ENCODE data around the gene OSBPL2. TPM values are rescaled to one million over a fixed set of nuclear protein-coding genes. Genes with fewer than 3 reads are reported as not detected.

The OSBPL2 gene
- total RNA-seq (10 to 100 TPM; 31.6 to 36.8 (median 32.6) TPM), polyA plus RNA-seq (10 to 100 TPM; 27.0 to 36.3 (median 28.0) TPM)

GRCh38 chr20:62237801-62238568 lies at the start of gene OSBPL2:
OSBPL2 (plus strand) TSS chr20:62238521; CDS start chr20:62256185, 17,664 bp downstream.
- DNase-seq, result peak; percentile 100
- Histone ChIP-seq H3K4me1 (peaks cover 0 to 21% (median 20%) of the 10 kb centered on the region in 4 donors), H3K27me3 (peaks cover 0 to 9% (median 5%) of the 10 kb centered on the region in 3 donors), H3K4me3 (peak within 1 kb of the TSS; percentile 62 to 96 (median 94)), H3K9me3 (no peaks in the 10 kb centered on the region), H3K36me3 (peaks cover 0 to 5% (median 2%) of the 10 kb centered on the region in 4 donors), H3K27ac (peak within 1 kb of the TSS; percentile 81 to 87 (median 85))
- WGBS, 2 donors, result 1 to 2% methylated on average over 55 of the region's 55 CpGs
- intact Hi-C loops (cut with DNase I), result loop anchor here (1.0 to 5.0 kb wide), 3 partner anchors 55 to 149 kb away; partner anchors contain the start of genes MTG2, PSMA7, RPS21 and SS18L1
- TF ChIP-seq POLR2AphosphoS5 (IDR thresholded peaks at IDR 0.05) (peak in 3 of 4 donors; percentile 33 to 54 (median 53)), POLR2A (IDR thresholded peaks at IDR 0.05) (no peak)

- WGBS, 2 donors, result 91 to 93% methylated on average over 25 of the region's 25 CpGs
- intact Hi-C loops (cut with DNase I), result no loop called here
- TF ChIP-seq POLR2AphosphoS5 (IDR thresholded peaks at IDR 0.05) (no peak), EP300 (IDR thresholded peaks at IDR 0.05) (no peak), POLR2A (IDR thresholded peaks at IDR 0.05) (no peak)
- TF ChIP-seq, protein P1, sequence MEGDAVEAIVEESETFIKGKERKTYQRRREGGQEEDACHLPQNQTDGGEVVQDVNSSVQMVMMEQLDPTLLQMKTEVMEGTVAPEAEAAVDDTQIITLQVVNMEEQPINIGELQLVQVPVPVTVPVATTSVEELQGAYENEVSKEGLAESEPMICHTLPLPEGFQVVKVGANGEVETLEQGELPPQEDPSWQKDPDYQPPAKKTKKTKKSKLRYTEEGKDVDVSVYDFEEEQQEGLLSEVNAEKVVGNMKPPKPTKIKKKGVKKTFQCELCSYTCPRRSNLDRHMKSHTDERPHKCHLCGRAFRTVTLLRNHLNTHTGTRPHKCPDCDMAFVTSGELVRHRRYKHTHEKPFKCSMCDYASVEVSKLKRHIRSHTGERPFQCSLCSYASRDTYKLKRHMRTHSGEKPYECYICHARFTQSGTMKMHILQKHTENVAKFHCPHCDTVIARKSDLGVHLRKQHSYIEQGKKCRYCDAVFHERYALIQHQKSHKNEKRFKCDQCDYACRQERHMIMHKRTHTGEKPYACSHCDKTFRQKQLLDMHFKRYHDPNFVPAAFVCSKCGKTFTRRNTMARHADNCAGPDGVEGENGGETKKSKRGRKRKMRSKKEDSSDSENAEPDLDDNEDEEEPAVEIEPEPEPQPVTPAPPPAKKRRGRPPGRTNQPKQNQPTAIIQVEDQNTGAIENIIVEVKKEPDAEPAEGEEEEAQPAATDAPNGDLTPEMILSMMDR (IDR thresholded peaks at IDR 0.05), result no peak
- Histone ChIP-seq H3K9me3 (no peaks in the 10 kb centered on the region), H3K27ac (no peak overlapping the region), H3K4me1 (no peaks in the 10 kb centered on the region), H3K27me3 (no peaks in the 10 kb centered on the region), H3K4me3 (no peak overlapping the region), H3K36me3 (peaks cover 0 to 50% (median 4%) of the 10 kb centered on the region in 4 donors)
- DNase-seq, result no peak
Measured at GRCh38 chr20:62190639-62191411, 47.5 kb upstream of the OSBPL2 start.

DNA sequence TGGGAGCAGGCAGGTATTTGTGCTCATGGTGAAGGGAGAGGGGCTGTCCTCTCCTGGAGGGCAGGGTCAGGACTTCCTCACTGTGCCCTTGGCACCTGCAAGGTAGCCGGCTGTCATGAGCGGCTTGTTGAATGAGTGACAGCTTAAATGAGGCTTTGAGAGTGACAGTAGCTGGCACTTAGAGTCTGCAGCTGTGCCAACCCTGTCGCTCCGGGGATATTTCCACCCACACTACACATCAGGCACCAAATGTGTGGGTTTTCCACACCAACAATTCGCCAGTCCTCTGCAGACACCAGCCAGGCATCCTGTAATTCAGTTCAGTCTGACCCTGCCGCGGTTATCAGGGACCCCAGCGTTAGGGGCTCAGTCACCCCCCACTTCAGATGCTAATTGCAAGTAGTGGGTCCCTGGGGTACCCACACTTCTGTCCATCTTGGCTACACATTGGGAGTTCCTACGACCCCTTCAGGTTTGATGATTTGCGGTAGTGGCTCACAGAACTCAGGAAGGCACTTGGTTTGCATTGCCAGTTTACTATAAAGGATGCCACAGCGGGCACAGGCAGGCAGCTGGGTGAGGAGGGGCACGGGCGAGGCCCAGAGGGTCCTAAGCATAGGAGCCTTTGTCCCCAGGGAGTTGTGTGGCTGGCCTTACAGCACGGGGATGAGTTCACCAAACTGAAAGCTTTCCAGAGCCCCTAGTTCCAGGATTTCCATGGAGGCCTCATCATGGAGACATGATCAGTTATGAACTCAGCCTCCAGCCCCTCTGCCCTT lies 46.4 kb upstream of the OSBPL2 start:
- Histone ChIP-seq H3K9me3 (no peaks in the 10 kb centered on the region), H3K27me3 (no peaks in the 10 kb centered on the region), H3K4me3 (no peak overlapping the region), H3K4me1 (no peaks in the 10 kb centered on the region), H3K36me3 (peaks cover 0 to 62% (median 5%) of the 10 kb centered on the region in 4 donors), H3K27ac (no peak overlapping the region)
- 90 to 91% methylated on average over 14 of the region's 14 CpGs for WGBS, 2 donors
- intact Hi-C loops (cut with DNase I), result no loop called here
- TF ChIP-seq POLR2A (IDR thresholded peaks at IDR 0.05) (no peak), POLR2AphosphoS5 (IDR thresholded peaks at IDR 0.05) (no peak), EP300 (IDR thresholded peaks at IDR 0.05) (no peak)
- TF ChIP-seq, protein P1 (IDR thresholded peaks at IDR 0.05), result no peak
- no peak for DNase-seq

DNA sequence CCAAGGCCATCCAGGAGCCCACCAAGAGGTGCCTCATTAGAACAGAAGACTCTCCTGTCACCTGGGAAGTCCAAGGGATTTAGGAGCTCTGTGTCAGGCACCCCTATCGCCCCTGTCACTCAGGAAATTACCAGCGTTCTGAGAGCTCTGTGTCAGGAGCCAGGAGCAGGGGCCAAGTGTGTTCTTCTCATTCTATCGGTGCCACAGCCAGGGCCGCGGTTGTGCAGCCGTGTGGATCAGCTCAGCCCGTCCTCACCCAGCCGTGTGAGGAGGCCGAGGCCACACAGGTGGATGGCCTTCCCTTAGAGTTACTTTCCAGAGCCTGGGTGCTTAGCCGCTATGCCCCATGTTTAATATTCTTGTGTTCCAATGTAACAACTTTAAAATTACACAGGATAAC lies 45.7 kb upstream of the OSBPL2 start:
- H3K4me1 ChIP-seq, result no peaks in the 10 kb centered on the region
- H3K36me3 ChIP-seq, result peaks cover 3 to 68% (median 8%) of the 10 kb centered on the region in 4 donors
- H3K27ac ChIP-seq, result no peak overlapping the region
- TF ChIP-seq POLR2AphosphoS5 (IDR thresholded peaks at IDR 0.05), result no peak
- TF ChIP-seq POLR2A (IDR thresholded peaks at IDR 0.05), result no peak
- no peak for TF ChIP-seq EP300 (IDR thresholded peaks at IDR 0.05)
- intact Hi-C loops (cut with DNase I), result no loop called here
- 94% methylated on average over 10 of the region's 10 CpGs for WGBS, 2 donors
- no peak overlapping the region for H3K4me3 ChIP-seq
- DNase-seq, result no peak
- H3K27me3 ChIP-seq, result no peaks in the 10 kb centered on the region
- no peaks in the 10 kb centered on the region for H3K9me3 ChIP-seq
